HepG2 (cell line): ENCODE results near the gene TBC1D4. TPM values are rescaled to one million over a fixed set of nuclear protein-coding genes. Genes with fewer than 3 reads are reported as not detected.

Experiments
- ATAC-seq: fragments of 200-7000 bp; cut with Tn5 transposase; 3 replicates; pipeline ENCODE4 v1.9.1; 2020; ENCODE audit warnings: mild to moderate bottlenecking, moderate library complexity
- BruUV-seq: library from RNA; stranded (reverse); fragments of 400-500 nt; replicated peaks from 2 replicates; lab custom pipeline; 2021; lab: Mats Ljungman, UMichigan
- CTCF ChIA-PET: fragments of 300-600 bp; formaldehyde crosslinking; extraction: SDS; loops from one replicate; lab custom pipeline; 2021; ENCODE audit warnings: low total read pairs, inconsistent platforms, low intra/inter-chr PET ratio; lab: Yijun Ruan, JAX
- POLR2A ChIA-PET: fragments of 350-600 bp; sonication (Branson Sonifier 250); formaldehyde crosslinking; loops from one replicate; lab custom pipeline; 2020; ENCODE audit warnings: antibody characterized with exemption, inconsistent platforms; lab: Yijun Ruan, JAX
- DNase-seq: peaks from one replicate; pipeline ENCODE4 v3.0.0-alpha.2; 2015; ENCODE audit warnings: low spot score
- FAIRE-seq: peaks from 3 replicates; lab custom pipeline; 2011; peaks lifted over from hg19 to GRCh38; lab: Jason Lieb, UNC
- H2AFZ ChIP-seq: one replicate; pipeline ENCODE4 v1.6.1; 2011; ENCODE audit warnings: low read length, inconsistent platforms
- H3K27ac ChIP-seq: fragments of 300-600 bp; 3 replicates; pipeline ENCODE4 v1.8.0; 2011; ENCODE audit warnings: mixed run types, mild to moderate bottlenecking, mixed read lengths, low read length, inconsistent platforms; ENCODE audit not compliant: insufficient read depth; ENCODE audit errors: extremely low read length
- H3K27me3 ChIP-seq, 2 experiments: fragments of 200-600 bp in 1 of 2; 2 replicates in 1 of 2; 3 replicates in 1 of 2; pipeline versions ENCODE4 v1.6.0 to v1.8.0; 2011; ENCODE audit warnings: low read length in 2 of 2, mild to moderate bottlenecking in 2 of 2, moderate library complexity in 2 of 2, inconsistent platforms in 1 of 2; ENCODE audit not compliant: insufficient read depth in 2 of 2, control insufficient read depth in 1 of 2
- H3K36me3 ChIP-seq, 2 experiments: fragments of 200-600 bp in 1 of 2; replicated peaks in 1 of 2; 2 replicates in 1 of 2; 3 replicates in 1 of 2; pipeline versions ENCODE4 v1.5.1 to v1.8.0; 2011; ENCODE audit warnings: low read length in 2 of 2, inconsistent platforms in 1 of 2; ENCODE audit not compliant: insufficient read depth in 2 of 2, control insufficient read depth in 1 of 2
- H3K4me1 ChIP-seq: 2 replicates; pipeline ENCODE4 v1.5.1; 2012; ENCODE audit warnings: low read length, inconsistent platforms; ENCODE audit not compliant: insufficient read depth
- H3K4me2 ChIP-seq: 2 replicates; pipeline ENCODE4 v1.6.0; 2011; ENCODE audit warnings: low read depth, low read length, inconsistent platforms
- H3K4me3 ChIP-seq, 3 experiments: fragments of 200-600 bp in 1 of 3; sonication (generic), shearing (Covaris generic) in 1 of 3; replicated peaks in 1 of 3; 2 replicates each; pipeline ENCODE4 v1.5.1; 2011 to 2016; ENCODE audit warnings: low read length in 3 of 3, inconsistent platforms in 2 of 3, low read depth in 2 of 3, mild to moderate bottlenecking in 2 of 3, control low read depth in 1 of 3, mixed read lengths in 1 of 3; ENCODE audit not compliant: insufficient read depth in 1 of 3
- H3K79me2 ChIP-seq: one replicate; pipeline ENCODE4 v1.6.1; 2011; ENCODE audit warnings: low read length, inconsistent platforms; ENCODE audit not compliant: insufficient read depth
- H3K9ac ChIP-seq: 2 replicates; pipeline ENCODE4 v1.6.0; 2011; ENCODE audit warnings: mild to moderate bottlenecking, low read depth, low read length, inconsistent platforms; ENCODE audit not compliant: insufficient read depth
- H3K9me3 ChIP-seq: 2 replicates; pipeline ENCODE4 v1.5.1; 2012; ENCODE audit warnings: mild to moderate bottlenecking, low read length
- H4K20me1 ChIP-seq: 2 replicates; pipeline ENCODE4 v1.6.0; 2011; ENCODE audit warnings: inconsistent platforms, mild to moderate bottlenecking, low read length, moderate library complexity; ENCODE audit not compliant: insufficient read depth
- AGO2 ChIP-seq: fragments of 200-400 bp; formaldehyde crosslinking; optimal IDR thresholded peaks from 2 replicates; pipeline ENCODE3; 2017; ENCODE audit warnings: mild to moderate bottlenecking, low read depth, low read length, moderate library complexity
- FOXK2 ChIP-seq: fragments of 450-650 bp; IDR thresholded peaks from 2 replicates; pipeline ENCODE4 v1.6.1; 2016
- MLX ChIP-seq: IDR thresholded peaks from 2 replicates; pipeline ENCODE4 v1.6.1; 2016
- NFYC ChIP-seq: IDR thresholded peaks from 2 replicates; pipeline ENCODE4 v1.6.1; 2016; ENCODE audit warnings: missing genetic modification reagents, missing compliant biosample characterization
- NKX3-1 ChIP-seq: sonication (generic); formaldehyde crosslinking; IDR thresholded peaks from 2 replicates; pipeline ENCODE4 v1.5.0; 2020; ENCODE audit warnings: missing genetic modification reagents
- POLR2G ChIP-seq: fragments of 200-400 bp; formaldehyde crosslinking; IDR thresholded peaks from 2 replicates; pipeline ENCODE4 v1.6.1; 2018; ENCODE audit warnings: mild to moderate bottlenecking, low read depth, low read length, moderate library complexity
- RAD21 ChIP-seq: fragments of 450-650 bp; formaldehyde crosslinking; IDR thresholded peaks from 2 replicates; pipeline ENCODE4 v1.5.0; 2020; ENCODE audit warnings: mild to moderate bottlenecking
- RFXANK ChIP-seq: IDR thresholded peaks from 2 replicates; pipeline ENCODE4 v1.6.1; 2016
- SIX1 ChIP-seq: sonication (generic); formaldehyde crosslinking; IDR thresholded peaks from 2 replicates; pipeline ENCODE4 v1.4.0; 2020; ENCODE audit warnings: missing genetic modification reagents, borderline replicate concordance
- STAG1 ChIP-seq: sonication (generic); formaldehyde crosslinking; IDR thresholded peaks from 2 replicates; pipeline ENCODE4 v1.4.0; 2020; ENCODE audit warnings: missing genetic modification reagents
- TEAD2 ChIP-seq: sonication (generic); formaldehyde crosslinking; IDR thresholded peaks from 2 replicates; pipeline ENCODE4 v1.9.0; 2021; ENCODE audit warnings: missing genetic modification reagents
- ZBTB25 ChIP-seq: IDR thresholded peaks from 2 replicates; pipeline ENCODE4 v1.6.1; 2018; ENCODE audit warnings: missing genetic modification reagents
- ZBTB7A ChIP-seq: sonication (generic); formaldehyde crosslinking; IDR thresholded peaks from 2 replicates; pipeline ENCODE4 v1.8.0; 2022; ENCODE audit warnings: mild to moderate bottlenecking, missing genetic modification reagents
- ZC3H13 ChIP-seq: sonication (generic); formaldehyde crosslinking; IDR thresholded peaks from 2 replicates; pipeline ENCODE4 v1.8.1; 2023; ENCODE audit warnings: mild to moderate bottlenecking, missing genetic modification reagents, moderate library complexity
- ZFP1 ChIP-seq: IDR thresholded peaks from 2 replicates; pipeline ENCODE4 v1.6.1; 2016
- ZNF337 ChIP-seq: sonication (generic); formaldehyde crosslinking; IDR thresholded peaks from 2 replicates; pipeline ENCODE4 v1.5.1; 2020; ENCODE audit warnings: missing genetic modification reagents, low read depth, mild to moderate bottlenecking, borderline replicate concordance
- ZNF562 ChIP-seq: sonication (generic); formaldehyde crosslinking; IDR thresholded peaks from 2 replicates; pipeline ENCODE4 v1.8.0; 2022; ENCODE audit warnings: missing genetic modification reagents, borderline replicate concordance
- ZNF891 ChIP-seq: sonication (generic); formaldehyde crosslinking; IDR thresholded peaks from 2 replicates; pipeline ENCODE4 v1.5.0; 2020; ENCODE audit warnings: mild to moderate bottlenecking, missing genetic modification reagents
- WGBS: methylation state at CpG from one replicate; pipeline ENCODE4 v1.1.6; 2017; ENCODE audit warnings: low lambda C conversion rate; 5-methylcytosine and 5-hydroxymethylcytosine counted together
- in situ Hi-C: cut with HindIII; loops from 2 replicates; pipeline ENCODE4 v1.10.0; 2017; ENCODE audit warnings: low pct_unique_long_range_greater_than_20kb; ENCODE audit not compliant: extremely low pct_ligation_motif_present
- intact Hi-C: fragments of 100-400 bp; cut with micrococcal nuclease; formaldehyde crosslinking; loops from one replicate; pipeline ENCODE4 v1.10.0; 2022; ENCODE audit not compliant: unreplicated experiment
- polyA plus RNA-seq, 8 experiments: library from polyadenylated mRNA; depleted of rRNA in 3 of 8; stranded (reverse) in 7 of 8; unstranded in 1 of 8; fragments of >200 nt; fragmentation: Illumina TruSeq in 4 of 8; extraction: Trizol in 4 of 8; gene quantifications; 2 replicates each; pipeline versions ENCODE4 v1.2.1 to v1.2.3, GENCODE V29; 2011 to 2016; ENCODE audit warnings: low read depth in 4 of 8, missing spikeins in 1 of 8, mixed read lengths in 1 of 8; ENCODE audit not compliant: insufficient read depth in 1 of 8
- total RNA-seq, 5 experiments: library from RNA; depleted of rRNA; stranded (reverse); fragments of >200 nt; fragmentation: Illumina TruSeq; extraction: Trizol; gene quantifications; 2 replicates each; pipeline ENCODE4 v1.2.3, GENCODE V29; 2016; ENCODE audit warnings: low read depth in 1 of 5
- TF ChIP-seq, protein P1 (sequence below): sonication (generic); formaldehyde crosslinking; IDR thresholded peaks from 2 replicates; pipeline ENCODE4 v1.4.0; 2020; ENCODE audit warnings: missing genetic modification reagents
- TF ChIP-seq, protein P2 (sequence below): sonication (generic); formaldehyde crosslinking; IDR thresholded peaks from 2 replicates; pipeline ENCODE4; 2020; ENCODE audit warnings: missing genetic modification reagents, mild to moderate bottlenecking, borderline replicate concordance

The TBC1D4 gene
- total and polyA plus RNA-seq, 2 of the 13 experiments (the other 11 are each of a cell fraction or from before 2014, with no cell fraction given) = 35.9 to 64.4 TPM

- no peak for TF ChIP-seq NFYC (CRISPR knock-in tag)
- no peak for TF ChIP-seq ZBTB25 (CRISPR knock-in tag)
- TF ChIP-seq RAD21 = peak; percentile 18; the same call in 1 of the 2 replicates
- no peak for TF ChIP-seq TEAD2 (CRISPR knock-in tag)
- no peak for TF ChIP-seq ZFP1 (CRISPR knock-in tag)
- TF ChIP-seq ZNF562 (CRISPR knock-in tag) = no peak
- no peak for TF ChIP-seq ZBTB7A
- no peak for TF ChIP-seq ZNF891 (CRISPR knock-in tag)
- no peak for TF ChIP-seq RFXANK (CRISPR knock-in tag)
- no peak for TF ChIP-seq NKX3-1 (CRISPR knock-in tag)
- TF ChIP-seq MLX (CRISPR knock-in tag) = no peak
- TF ChIP-seq STAG1 (CRISPR knock-in tag) = peak; percentile 46
Observed at GRCh38 chr13:75357576-75358289, 124.2 kb downstream of the TBC1D4 start (continued).

DNA sequence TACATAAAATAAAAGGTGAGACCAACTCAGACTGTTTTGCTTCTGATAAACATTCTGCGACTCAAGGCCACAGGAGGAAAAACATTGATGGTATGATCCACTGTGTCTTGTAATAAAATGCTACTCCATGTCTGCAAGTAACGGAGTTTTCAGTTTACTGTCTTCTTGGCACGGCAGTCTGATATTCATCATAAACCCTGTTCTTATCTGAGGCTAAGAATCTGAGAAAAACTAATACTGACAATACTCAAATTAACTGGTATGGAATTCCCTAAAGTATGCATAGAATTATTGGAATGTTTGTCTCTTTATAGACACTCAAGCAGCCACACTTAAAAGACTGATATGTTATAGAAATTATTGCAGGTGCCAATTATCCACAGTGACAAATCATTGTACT, 125.5 kb downstream of the TBC1D4 start:
- Histone ChIP-seq H3K4me1 (peaks cover 13% of the 10 kb centered on the region), H3K9me3 (no peaks in the 10 kb centered on the region), H4K20me1 (peaks cover 5% of the 10 kb centered on the region), H2AFZ (no peak overlapping the region), H3K4me3 (no peak overlapping the region), H3K9ac (no peak overlapping the region), H3K27me3 (no peaks in the 10 kb centered on the region), H3K4me2 (no peak overlapping the region), H3K27ac (no peak overlapping the region), H3K36me3 (peaks cover 18 to 71% of the 10 kb centered on the region in 2 experiments), H3K79me2 (peaks cover 5% of the 10 kb centered on the region)
- in situ Hi-C loops (no loop called here), intact Hi-C loops (loop anchor here (5.0 kb wide), 2 partner anchors 64 to 191 kb away; partner anchors contain the start of gene UCHL3)
- no peak for FAIRE-seq
- POLR2A ChIA-PET = no interaction called here
- 95% methylated on average over 3 of the region's 3 CpGs for WGBS
- no peak for DNase-seq
- no peak for ATAC-seq
- BruUV-seq = no TSS peak
- CTCF ChIA-PET = no interaction called here
- TF ChIP-seq POLR2G (no peak), FOXK2 (no peak), SIX1 (CRISPR knock-in tag) (no peak), ZNF337 (CRISPR knock-in tag) (no peak), ZC3H13 (CRISPR knock-in tag) (no peak), AGO2 (no peak)
- TF ChIP-seq, protein P1, sequence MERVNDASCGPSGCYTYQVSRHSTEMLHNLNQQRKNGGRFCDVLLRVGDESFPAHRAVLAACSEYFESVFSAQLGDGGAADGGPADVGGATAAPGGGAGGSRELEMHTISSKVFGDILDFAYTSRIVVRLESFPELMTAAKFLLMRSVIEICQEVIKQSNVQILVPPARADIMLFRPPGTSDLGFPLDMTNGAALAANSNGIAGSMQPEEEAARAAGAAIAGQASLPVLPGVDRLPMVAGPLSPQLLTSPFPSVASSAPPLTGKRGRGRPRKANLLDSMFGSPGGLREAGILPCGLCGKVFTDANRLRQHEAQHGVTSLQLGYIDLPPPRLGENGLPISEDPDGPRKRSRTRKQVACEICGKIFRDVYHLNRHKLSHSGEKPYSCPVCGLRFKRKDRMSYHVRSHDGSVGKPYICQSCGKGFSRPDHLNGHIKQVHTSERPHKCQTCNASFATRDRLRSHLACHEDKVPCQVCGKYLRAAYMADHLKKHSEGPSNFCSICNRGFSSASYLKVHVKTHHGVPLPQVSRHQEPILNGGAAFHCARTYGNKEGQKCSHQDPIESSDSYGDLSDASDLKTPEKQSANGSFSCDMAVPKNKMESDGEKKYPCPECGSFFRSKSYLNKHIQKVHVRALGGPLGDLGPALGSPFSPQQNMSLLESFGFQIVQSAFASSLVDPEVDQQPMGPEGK = no peak
- TF ChIP-seq, protein P2, sequence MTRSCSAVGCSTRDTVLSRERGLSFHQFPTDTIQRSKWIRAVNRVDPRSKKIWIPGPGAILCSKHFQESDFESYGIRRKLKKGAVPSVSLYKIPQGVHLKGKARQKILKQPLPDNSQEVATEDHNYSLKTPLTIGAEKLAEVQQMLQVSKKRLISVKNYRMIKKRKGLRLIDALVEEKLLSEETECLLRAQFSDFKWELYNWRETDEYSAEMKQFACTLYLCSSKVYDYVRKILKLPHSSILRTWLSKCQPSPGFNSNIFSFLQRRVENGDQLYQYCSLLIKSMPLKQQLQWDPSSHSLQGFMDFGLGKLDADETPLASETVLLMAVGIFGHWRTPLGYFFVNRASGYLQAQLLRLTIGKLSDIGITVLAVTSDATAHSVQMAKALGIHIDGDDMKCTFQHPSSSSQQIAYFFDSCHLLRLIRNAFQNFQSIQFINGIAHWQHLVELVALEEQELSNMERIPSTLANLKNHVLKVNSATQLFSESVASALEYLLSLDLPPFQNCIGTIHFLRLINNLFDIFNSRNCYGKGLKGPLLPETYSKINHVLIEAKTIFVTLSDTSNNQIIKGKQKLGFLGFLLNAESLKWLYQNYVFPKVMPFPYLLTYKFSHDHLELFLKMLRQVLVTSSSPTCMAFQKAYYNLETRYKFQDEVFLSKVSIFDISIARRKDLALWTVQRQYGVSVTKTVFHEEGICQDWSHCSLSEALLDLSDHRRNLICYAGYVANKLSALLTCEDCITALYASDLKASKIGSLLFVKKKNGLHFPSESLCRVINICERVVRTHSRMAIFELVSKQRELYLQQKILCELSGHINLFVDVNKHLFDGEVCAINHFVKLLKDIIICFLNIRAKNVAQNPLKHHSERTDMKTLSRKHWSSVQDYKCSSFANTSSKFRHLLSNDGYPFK (CRISPR knock-in tag) = no peak
